Astrocyte of the spinal cord (primary cell): ENCODE data around the gene SCN4A.

ENCODE experiments used
- DNase-seq: peaks from one replicate; pipeline ENCODE4 v3.0.0; 2011; ENCODE audit warnings: low read depth, low spot score
- H3K4me3 ChIP-seq: 2 replicates; pipeline ENCODE4 v1.5.1; 2011; ENCODE audit warnings: low read depth, mild to moderate bottlenecking, low read length, moderate library complexity
- CTCF ChIP-seq: IDR thresholded peaks from 2 replicates; pipeline ENCODE4 v1.5.1; 2012; ENCODE audit warnings: low read depth, mild to moderate bottlenecking, low read length, inconsistent platforms
- in situ Hi-C: cut with HindIII; loops from 2 replicates; pipeline ENCODE4 v1.10.0; 2017; ENCODE audit warnings: low sequenced_read_pairs

The SCN4A gene

GRCh38 chr17:63973247-63973646, 529 bp upstream of the SCN4A start:
- in situ Hi-C loops = no loop called here
- H3K4me3 ChIP-seq = no peak overlapping the region
- no peak for DNase-seq
- no peak for TF ChIP-seq CTCF

- in situ Hi-C loops = no loop called here
- no peak for TF ChIP-seq CTCF
- DNase-seq = no peak
- no peak overlapping the region for H3K4me3 ChIP-seq
Measured at GRCh38 chr17:63969278-63969677, 3.4 kb downstream of the SCN4A start.

GRCh38 chr17:63967953-63968352, 4.8 kb downstream of the SCN4A start:
- no peak overlapping the region for H3K4me3 ChIP-seq
- no peak for DNase-seq
- in situ Hi-C loops = no loop called here
- TF ChIP-seq CTCF = no peak

GRCh38 chr17:63966646-63967264, 6.0 kb downstream of the SCN4A start:
- in situ Hi-C loops = no loop called here
- no peak overlapping the region for H3K4me3 ChIP-seq
- no peak for DNase-seq
- no peak for TF ChIP-seq CTCF

- in situ Hi-C loops = no loop called here
- TF ChIP-seq CTCF = no peak
- no peak overlapping the region for H3K4me3 ChIP-seq
- DNase-seq = no peak
Measured at GRCh38 chr17:63963123-63963522, 9.6 kb downstream of the SCN4A start.

- no peak for TF ChIP-seq CTCF
- in situ Hi-C loops = no loop called here
- H3K4me3 ChIP-seq = no peak overlapping the region
- DNase-seq = no peak
Measured at GRCh38 chr17:63962298-63962744, 10.4 kb downstream of the SCN4A start.
